H9 (cell line): ENCODE data around the gene HKDC1. TPM values are rescaled to one million over a fixed set of nuclear protein-coding genes. Genes with fewer than 3 reads are reported as not detected.

ENCODE experiments used
- DNase-seq: peaks from one replicate; pipeline ENCODE4 v3.0.0-alpha.2; 2017
- H2AFZ ChIP-seq: one replicate; pipeline ENCODE4 v1.6.1; 2013; ENCODE audit warnings: mild to moderate bottlenecking, low read length, control low read depth, moderate library complexity
- H2AK5ac ChIP-seq: 2 replicates; pipeline ENCODE4 v1.6.1; 2013; ENCODE audit warnings: low read length, control low read depth, mixed read lengths; ENCODE audit not compliant: insufficient read length
- H2BK120ac ChIP-seq: one replicate; pipeline ENCODE4 v1.6.1; 2013; ENCODE audit warnings: low read depth, mild to moderate bottlenecking, low read length, control low read depth, inconsistent platforms; ENCODE audit not compliant: poor library complexity, severe bottlenecking
- H2BK12ac ChIP-seq: 2 replicates; pipeline ENCODE4 v1.6.1; 2013; ENCODE audit warnings: low read length, control low read depth, mixed read lengths, low read depth; ENCODE audit not compliant: insufficient read length
- H2BK15ac ChIP-seq: 2 replicates; pipeline ENCODE4 v1.6.1; 2013; ENCODE audit warnings: low read depth, low read length, control low read depth
- H2BK20ac ChIP-seq: one replicate; pipeline ENCODE4 v1.6.1; 2013; ENCODE audit warnings: low read depth, mild to moderate bottlenecking, low read length, control low read depth, inconsistent platforms; ENCODE audit not compliant: poor library complexity, severe bottlenecking
- H2BK5ac ChIP-seq: 2 replicates; pipeline ENCODE4 v1.6.1; 2013; ENCODE audit warnings: low read length, control low read depth, mixed read lengths; ENCODE audit not compliant: insufficient read length
- H3K14ac ChIP-seq: 2 replicates; pipeline ENCODE4 v1.6.1; 2013; ENCODE audit warnings: low read length, control low read depth; ENCODE audit not compliant: insufficient read depth
- H3K18ac ChIP-seq: 2 replicates; pipeline ENCODE4 v1.6.1; 2013; ENCODE audit warnings: low read depth, mild to moderate bottlenecking, mixed read lengths, low read length, control low read depth; ENCODE audit not compliant: insufficient read length
- H3K23ac ChIP-seq: 2 replicates; pipeline ENCODE4 v1.6.1; 2013; ENCODE audit warnings: low read length, control low read depth, mixed read lengths, low read depth; ENCODE audit not compliant: insufficient read length
- H3K23me2 ChIP-seq: 2 replicates; pipeline ENCODE4 v1.6.1; 2013; ENCODE audit warnings: low read depth, mild to moderate bottlenecking, mixed read lengths, low read length, control low read depth; ENCODE audit not compliant: insufficient read length, poor library complexity, severe bottlenecking
- H3K27ac ChIP-seq: 2 replicates; pipeline ENCODE4 v1.5.1; 2013; ENCODE audit warnings: low read length, control low read depth, mixed read lengths, low read depth; ENCODE audit not compliant: insufficient read length
- H3K27me3 ChIP-seq: 2 replicates; pipeline ENCODE4 v1.6.1; 2013; ENCODE audit warnings: low read length, control low read depth, inconsistent platforms; ENCODE audit not compliant: insufficient read depth
- H3K4ac ChIP-seq: 2 replicates; pipeline ENCODE4 v1.6.1; 2013; ENCODE audit warnings: low read depth, mild to moderate bottlenecking, control low read depth, inconsistent platforms, low read length, moderate library complexity
- H3K4me1 ChIP-seq: 2 replicates; pipeline ENCODE4 v1.6.1; 2013; ENCODE audit warnings: low read length, control low read depth, inconsistent platforms; ENCODE audit not compliant: insufficient read depth
- H3K4me2 ChIP-seq: 2 replicates; pipeline ENCODE4 v1.6.1; 2013; ENCODE audit warnings: low read length, control low read depth, mixed read lengths; ENCODE audit not compliant: insufficient read length, insufficient read depth
- H3K56ac ChIP-seq: 2 replicates; pipeline ENCODE4 v1.6.1; 2013; ENCODE audit warnings: low read depth, mild to moderate bottlenecking, mixed read lengths, low read length, control low read depth; ENCODE audit not compliant: insufficient read length
- H3K79me1 ChIP-seq: 2 replicates; pipeline ENCODE4 v1.6.1; 2013; ENCODE audit warnings: low read depth, mild to moderate bottlenecking, moderate library complexity, low read length, control low read depth, inconsistent platforms; ENCODE audit not compliant: insufficient read depth, poor library complexity, severe bottlenecking
- H3K79me2 ChIP-seq: 2 replicates; pipeline ENCODE4 v1.6.1; 2013; ENCODE audit warnings: low read length, control low read depth, inconsistent platforms; ENCODE audit not compliant: insufficient read depth
- H3K9ac ChIP-seq: 2 replicates; pipeline ENCODE4 v1.6.1; 2013; ENCODE audit warnings: low read length, control low read depth, mixed read lengths; ENCODE audit not compliant: insufficient read length; ENCODE audit errors: extremely low read depth
- H3K9me3 ChIP-seq: one replicate; pipeline ENCODE4 v1.6.1; 2013; ENCODE audit warnings: low read depth, low read length, inconsistent platforms; ENCODE audit not compliant: control insufficient read depth
- H3T11ph ChIP-seq: one replicate; pipeline ENCODE4 v1.6.1; 2013; ENCODE audit warnings: mild to moderate bottlenecking, low read length, control low read depth, inconsistent platforms
- H4K20me1 ChIP-seq: one replicate; pipeline ENCODE4 v1.6.1; 2013; ENCODE audit not compliant: control insufficient read depth, insufficient read length, insufficient read depth
- H4K5ac ChIP-seq: 2 replicates; pipeline ENCODE4 v1.6.1; 2013; ENCODE audit warnings: low read depth, mild to moderate bottlenecking, mixed read lengths, low read length, control low read depth; ENCODE audit not compliant: insufficient read length
- H4K8ac ChIP-seq: replicated peaks from 2 replicates; pipeline ENCODE4 v1.6.1; 2013; ENCODE audit warnings: low read length, control low read depth, mixed read lengths, low read depth; ENCODE audit not compliant: insufficient read length
- H4K91ac ChIP-seq: 2 replicates; pipeline ENCODE4 v1.6.1; 2013; ENCODE audit warnings: low read depth, mild to moderate bottlenecking, moderate library complexity, mixed read lengths, low read length, control low read depth; ENCODE audit not compliant: insufficient read length
- H3K27ac Mint-ChIP-seq, 3 experiments: 2 replicates in 2 of 3; 3 replicates in 1 of 3; pipeline ENCODE4 v1.8.0; 2020 to 2021; ENCODE audit warnings: mixed read lengths in 3 of 3, mild to moderate bottlenecking in 1 of 3, moderate library complexity in 1 of 3
- H3K27me3 Mint-ChIP-seq: 2 replicates; pipeline ENCODE4 v1.8.0; 2021; ENCODE audit warnings: low read depth, mild to moderate bottlenecking, moderate library complexity, mixed read lengths
- H3K36me3 Mint-ChIP-seq, 3 experiments: 2 replicates in 2 of 3; 3 replicates in 1 of 3; pipeline ENCODE4 v1.8.0; 2020 to 2021; ENCODE audit warnings: low read depth in 3 of 3, mixed read lengths in 3 of 3; ENCODE audit not compliant: insufficient read depth in 1 of 3
- H3K4me1 Mint-ChIP-seq, 2 experiments: 2 replicates each; pipeline ENCODE4 v1.8.0; 2020; ENCODE audit warnings: mixed read lengths in 2 of 2
- H3K4me3 Mint-ChIP-seq, 2 experiments: 2 replicates in 1 of 2; 3 replicates in 1 of 2; pipeline ENCODE4 v1.8.0; 2020 to 2021; ENCODE audit warnings: mild to moderate bottlenecking in 2 of 2, mixed read lengths in 2 of 2, moderate library complexity in 1 of 2
- H3K9me3 Mint-ChIP-seq, 2 experiments: 2 replicates in 1 of 2; 3 replicates in 1 of 2; pipeline ENCODE4 v1.8.0; 2020; ENCODE audit warnings: mild to moderate bottlenecking in 2 of 2, mixed read lengths in 2 of 2, moderate library complexity in 1 of 2
- CTCF ChIP-seq: fragments of 200-600 bp; sonication (generic); conservative IDR thresholded peaks from 3 replicates; pipeline ENCODE4 v1.8.0; 2021; ENCODE audit warnings: antibody characterized with exemption, mild to moderate bottlenecking
- WGBS: extraction: QIAGEN DNeasy Blood & Tissue Kit; methylation state at CpG from one replicate; pipeline ENCODE4 v1.1.7; 2013; ENCODE audit warnings: missing lambda C conversion rate, low lambda C conversion rate, mixed read lengths; ENCODE audit not compliant: insufficient read length; ENCODE audit errors: extremely low coverage; 5-methylcytosine and 5-hydroxymethylcytosine counted together
- total RNA-seq: library from RNA; stranded (reverse); gene quantifications from 2 replicates; pipeline ENCODE4 v1.2.1, GENCODE V29; 2021

Gene HKDC1
- total RNA-seq, 1 experiment from 2014 or later, result not detected

DNA sequence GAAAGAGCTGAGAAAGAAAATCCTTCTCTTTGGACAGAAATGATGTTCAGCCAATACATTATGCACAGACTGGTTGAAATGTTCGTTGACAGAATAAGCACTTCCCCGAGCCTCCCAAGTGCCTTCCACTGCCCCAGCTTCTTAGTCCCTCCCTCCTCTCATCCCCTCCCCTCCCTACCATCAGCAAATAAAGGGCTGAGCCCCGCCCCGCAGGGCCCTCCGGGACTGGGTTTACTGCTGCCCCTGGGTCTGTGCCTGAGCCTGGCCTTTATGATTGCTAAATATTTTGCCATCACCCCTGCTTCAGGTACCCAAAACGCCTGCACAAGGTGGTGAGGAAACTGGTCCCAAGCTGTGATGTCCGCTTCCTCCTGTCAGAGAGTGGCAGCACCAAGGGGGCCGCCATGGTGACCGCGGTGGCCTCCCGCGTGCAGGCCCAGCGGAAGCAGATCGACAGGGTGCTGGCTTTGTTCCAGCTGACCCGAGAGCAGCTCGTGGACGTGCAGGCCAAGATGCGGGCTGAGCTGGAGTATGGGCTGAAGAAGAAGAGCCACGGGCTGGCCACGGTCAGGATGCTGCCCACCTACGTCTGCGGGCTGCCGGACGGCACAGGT, 28.1 kb downstream of the HKDC1 start:
- no peak overlapping the region for H3K56ac ChIP-seq
- no peak overlapping the region for H3K27ac ChIP-seq
- DNase-seq, result no peak
- H2BK12ac ChIP-seq, result no peak overlapping the region
- H2AK5ac ChIP-seq, result no peak overlapping the region
- no peak overlapping the region for H3K4me2 ChIP-seq
- no peaks in the 10 kb centered on the region for H4K20me1 ChIP-seq
- H2BK20ac ChIP-seq, result no peak overlapping the region
- no CpG with 5 or more reads among the region's 24 CpGs for WGBS
- Mint-ChIP-seq H3K36me3 (no peaks in the 10 kb centered on the region), H3K27ac (peak overlapping the region in 1 of 3 experiments; percentile 72; a peak in 1 of 7 replicates), H3K4me1 (no peaks in the 10 kb centered on the region), H3K9me3 (peaks cover 0 to 2% of the 10 kb centered on the region in 2 experiments; a peak in 2 of 5 replicates), H3K4me3 (no peak overlapping the region), H3K27me3 (no peaks in the 10 kb centered on the region)
- no peak overlapping the region for H2BK15ac ChIP-seq
- no peak overlapping the region for H3K18ac ChIP-seq
- H3K23ac ChIP-seq, result no peak overlapping the region
- H3K79me1 ChIP-seq, result no peaks in the 10 kb centered on the region
- no peaks in the 10 kb centered on the region for H3K23me2 ChIP-seq
- no peak overlapping the region for H2BK120ac ChIP-seq
- no peaks in the 10 kb centered on the region for H3K4me1 ChIP-seq
- no peaks in the 10 kb centered on the region for H3K9me3 ChIP-seq
- H3K14ac ChIP-seq, result no peak overlapping the region
- no peak overlapping the region for H4K91ac ChIP-seq
- no peak overlapping the region for H4K8ac ChIP-seq
- H3K9ac ChIP-seq, result no peak overlapping the region
- no peaks in the 10 kb centered on the region for H3K79me2 ChIP-seq
- H3K4ac ChIP-seq, result no peak overlapping the region
- no peak overlapping the region for H2BK5ac ChIP-seq
- no peak overlapping the region for H3T11ph ChIP-seq
- no peak for TF ChIP-seq CTCF
- no peak overlapping the region for H4K5ac ChIP-seq
- no peaks in the 10 kb centered on the region for H3K27me3 ChIP-seq
- H2AFZ ChIP-seq, result no peak overlapping the region
